C4-2B (cell line): ENCODE data around the gene SPOCK1.

Experiments used
- H3K27ac ChIP-seq: fragments of 450-650 bp; 2 replicates; pipeline ENCODE4 v1.5.1; 2017
- CTCF ChIP-seq: fragments of 450-650 bp; conservative IDR thresholded peaks from 2 replicates; pipeline ENCODE4 v1.5.1; 2017; ENCODE audit warnings: mild to moderate bottlenecking
- ZFX ChIP-seq: fragments of 450-650 bp; IDR thresholded peaks from 2 replicates; pipeline ENCODE4 v1.6.1; 2017

SPOCK1 gene

GRCh38 chr5:137342764-137343163, 156.4 kb downstream of the SPOCK1 start:
- no peak overlapping the region for H3K27ac ChIP-seq
- TF ChIP-seq CTCF (no peak), ZFX (no peak)

GRCh38 chr5:137341831-137342230, 157.3 kb downstream of the SPOCK1 start:
- no peak overlapping the region for H3K27ac ChIP-seq
- TF ChIP-seq CTCF (no peak), ZFX (no peak)

GRCh38 chr5:137340881-137341280, 158.2 kb downstream of the SPOCK1 start:
- no peak overlapping the region for H3K27ac ChIP-seq
- TF ChIP-seq ZFX (no peak), CTCF (no peak)

- no peak for TF ChIP-seq CTCF
- no peak for TF ChIP-seq ZFX
- H3K27ac ChIP-seq = no peak overlapping the region
Measured at GRCh38 chr5:137336565-137337120, 162.5 kb downstream of the SPOCK1 start.

GRCh38 chr5:137336161-137336560, 163.0 kb downstream of the SPOCK1 start:
- H3K27ac ChIP-seq = no peak overlapping the region
- no peak for TF ChIP-seq ZFX
- no peak for TF ChIP-seq CTCF

GRCh38 chr5:137335493-137335892, 163.6 kb downstream of the SPOCK1 start:
- no peak overlapping the region for H3K27ac ChIP-seq

GRCh38 chr5:137333928-137334327, 165.2 kb downstream of the SPOCK1 start:
- H3K27ac ChIP-seq = no peak overlapping the region
- TF ChIP-seq CTCF (no peak), ZFX (no peak)

More at GRCh38 chr5:137335493-137335892, 163.6 kb downstream of the SPOCK1 start:
- no peak for TF ChIP-seq CTCF
- no peak for TF ChIP-seq ZFX
